ENCODE results near the gene AJAP1.

AJAP1 gene

GRCh38 chr1:4803335-4803734 lies 148.9 kb downstream of the AJAP1 start:
- H3K4me3 ChIP-seq (ENCODE audit: low read length): no peak overlapping the region
- DNase-seq (ENCODE audit: low read depth): no peak
- no peak for TF ChIP-seq CTCF (conservative IDR thresholded peaks at IDR 0.05; ENCODE audit: low read length)

DNA sequence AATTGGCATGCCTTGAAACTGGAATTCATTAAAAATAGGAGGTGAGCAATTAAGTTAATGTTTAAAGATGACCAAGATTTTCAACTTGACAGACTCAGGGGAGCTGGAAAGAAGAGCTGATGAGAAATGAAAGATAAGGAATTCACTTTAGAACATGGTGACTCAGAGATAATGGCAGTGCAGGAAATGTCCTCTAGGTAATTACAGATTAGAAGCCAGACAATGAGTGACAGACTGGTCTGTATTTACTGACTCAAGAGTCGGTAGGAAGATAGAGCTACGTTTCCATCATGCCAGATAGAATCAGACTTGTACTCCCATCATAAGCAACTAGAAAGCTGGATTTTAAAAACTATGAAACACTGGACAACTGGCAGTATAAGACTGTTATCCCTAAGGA lies 151.6 kb downstream of the AJAP1 start:
- DNase-seq (ENCODE audit: low read depth): no peak
- TF ChIP-seq CTCF (conservative IDR thresholded peaks at IDR 0.05; ENCODE audit: low read length): no peak
- H3K4me3 ChIP-seq (ENCODE audit: low read length): no peak overlapping the region

GRCh38 chr1:4820543-4820942 lies 166.1 kb downstream of the AJAP1 start:
- DNase-seq (ENCODE audit: low read depth): no peak
- no peak overlapping the region for H3K4me3 ChIP-seq (ENCODE audit: low read length)

GRCh38 chr1:4825800-4826450 lies 171.5 kb downstream of the AJAP1 start:
- peak; percentile 40 for DNase-seq (ENCODE audit: low read depth)
- peak; percentile 54 for TF ChIP-seq CTCF (conservative IDR thresholded peaks at IDR 0.05; ENCODE audit: low read length)
- no peak overlapping the region for H3K4me3 ChIP-seq (ENCODE audit: low read length)

More at GRCh38 chr1:4820543-4820942, 166.1 kb downstream of the AJAP1 start:
- TF ChIP-seq CTCF (conservative IDR thresholded peaks at IDR 0.05; ENCODE audit: low read length): no peak

- no peak overlapping the region for H3K4me3 ChIP-seq (ENCODE audit: low read length)
- no peak for DNase-seq (ENCODE audit: low read depth)
- no peak for TF ChIP-seq CTCF (conservative IDR thresholded peaks at IDR 0.05; ENCODE audit: low read length)
Measured at GRCh38 chr1:4830707-4831106, 176.3 kb downstream of the AJAP1 start.

- TF ChIP-seq CTCF (conservative IDR thresholded peaks at IDR 0.05; ENCODE audit: low read length): no peak
- no peak overlapping the region for H3K4me3 ChIP-seq (ENCODE audit: low read length)
- no peak for DNase-seq (ENCODE audit: low read depth)
Measured at GRCh38 chr1:4836574-4836973, 182.2 kb downstream of the AJAP1 start.

DNA sequence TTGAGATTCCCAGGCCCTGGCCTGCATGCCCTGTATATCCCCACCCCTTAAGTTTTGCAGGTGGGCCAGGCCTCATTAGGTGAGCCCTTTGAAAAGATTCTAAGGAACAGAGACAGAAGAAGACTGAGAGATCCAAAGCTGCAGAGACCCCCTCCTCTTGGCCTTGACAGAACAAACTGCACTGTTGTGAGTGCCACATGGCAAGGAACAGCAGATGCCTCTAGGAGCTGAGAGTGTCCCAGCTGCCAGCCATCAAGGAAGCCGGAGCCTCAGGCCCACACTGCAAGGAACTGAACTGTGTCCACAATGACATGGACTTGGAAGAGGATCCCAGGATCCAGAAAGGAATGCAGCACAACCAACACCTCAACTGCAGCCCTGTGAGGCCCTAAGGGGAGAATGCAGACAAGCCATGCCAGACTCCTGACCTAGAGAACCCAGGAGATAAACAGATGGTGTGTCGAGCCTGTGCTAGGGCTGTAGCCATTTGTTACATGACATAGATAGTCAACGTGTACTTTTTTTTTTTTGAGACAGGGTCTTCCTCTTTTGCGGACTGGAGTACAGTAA lies 182.7 kb downstream of the AJAP1 start:
- H3K4me3 ChIP-seq (ENCODE audit: low read length): no peak overlapping the region
- no peak for DNase-seq (ENCODE audit: low read depth)

More for the DNA sequence above, 182.7 kb downstream of the AJAP1 start:
- TF ChIP-seq CTCF (conservative IDR thresholded peaks at IDR 0.05; ENCODE audit: low read length): no peak
